NCI-H510A (cell line): ENCODE results near the gene MINDY4.

Source experiments
- DNase-seq: peaks from one replicate; lab custom pipeline; 2025; lab: John Stamatoyannopoulos, UW

Gene MINDY4

GRCh38 chr7:30775992-30776391, 4.8 kb downstream of the MINDY4 start:
- no peak for DNase-seq

- DNase-seq, result no peak
Measured at GRCh38 chr7:30776971-30777370, 5.8 kb downstream of the MINDY4 start.

- DNase-seq, result no peak
Measured at GRCh38 chr7:30778255-30779025, 7.2 kb downstream of the MINDY4 start.

- DNase-seq, result no peak
Measured at GRCh38 chr7:30779574-30779973, 8.4 kb downstream of the MINDY4 start.

- no peak for DNase-seq
Measured at GRCh38 chr7:30780941-30781340, 9.7 kb downstream of the MINDY4 start.

GRCh38 chr7:30782690-30783089, 11.5 kb downstream of the MINDY4 start:
- DNase-seq, result no peak

GRCh38 chr7:30785786-30786185, 14.6 kb downstream of the MINDY4 start:
- DNase-seq, result no peak

GRCh38 chr7:30787486-30787885, 16.3 kb downstream of the MINDY4 start:
- DNase-seq, result no peak

- DNase-seq, result no peak
Measured at GRCh38 chr7:30788640-30789333, 17.6 kb downstream of the MINDY4 start.

- DNase-seq, result no peak
Measured at GRCh38 chr7:30789334-30789711, 18.1 kb downstream of the MINDY4 start.

- DNase-seq, result no peak
Measured at GRCh38 chr7:30790356-30790755, 19.1 kb downstream of the MINDY4 start.

GRCh38 chr7:30791114-30791513, 19.9 kb downstream of the MINDY4 start:
- no peak for DNase-seq

GRCh38 chr7:30795161-30795948, 24.1 kb downstream of the MINDY4 start:
- DNase-seq, result no peak

- no peak for DNase-seq
Measured at GRCh38 chr7:30796105-30796869, 25.1 kb downstream of the MINDY4 start.

- no peak for DNase-seq
Measured at GRCh38 chr7:30797176-30798040, 26.2 kb downstream of the MINDY4 start.

- DNase-seq, result no peak
Measured at GRCh38 chr7:30799206-30799975, 28.2 kb downstream of the MINDY4 start.

- no peak for DNase-seq
Measured at GRCh38 chr7:30799976-30800661, 28.9 kb downstream of the MINDY4 start.

GRCh38 chr7:30800785-30801252, 29.6 kb downstream of the MINDY4 start:
- peak; percentile 19 for DNase-seq

GRCh38 chr7:30802812-30803211, 31.6 kb downstream of the MINDY4 start:
- DNase-seq, result no peak
